WTC11 (cell line): ENCODE results near the gene GP9. TPM values are rescaled to one million over a fixed set of nuclear protein-coding genes. Genes with fewer than 3 reads are reported as not detected.

Experiments
- ATAC-seq: fragments of 200-7000 bp; cut with Tn5 transposase; 2 replicates; pipeline ENCODE4 v1.10.0; 2021; ENCODE audit warnings: mild to moderate bottlenecking, moderate library complexity
- CTCF ChIA-PET: fragments of 300-600 bp; sonication (Branson Sonifier 250); formaldehyde crosslinking; loops from one replicate; lab custom pipeline; 2021; ENCODE audit warnings: antibody characterized with exemption; lab: Charles Lee
- POLR2A ChIA-PET: fragments of 350-600 bp; sonication (Branson Sonifier 250); formaldehyde crosslinking; loops from one replicate; lab custom pipeline; 2021; ENCODE audit warnings: antibody characterized with exemption; lab: Charles Lee
- DNase-seq: peaks from one replicate; pipeline ENCODE4 v3.0.0; 2021; ENCODE audit warnings: low spot score
- H3K27ac Mint-ChIP-seq: 2 replicates; pipeline ENCODE4 v1.8.0; 2021; ENCODE audit warnings: mixed read lengths
- H3K27me3 Mint-ChIP-seq: 2 replicates; pipeline ENCODE4 v1.8.0; 2021; ENCODE audit warnings: low read depth, mild to moderate bottlenecking, moderate library complexity, mixed read lengths
- H3K36me3 Mint-ChIP-seq: 2 replicates; pipeline ENCODE4 v1.8.0; 2021; ENCODE audit warnings: mixed read lengths
- H3K4me1 Mint-ChIP-seq: 2 replicates; pipeline ENCODE4 v1.8.0; 2022; ENCODE audit warnings: mixed read lengths
- H3K4me3 Mint-ChIP-seq: 2 replicates; pipeline ENCODE4 v1.8.0; 2021; ENCODE audit warnings: mild to moderate bottlenecking, moderate library complexity, mixed read lengths
- H3K9me3 Mint-ChIP-seq: 2 replicates; pipeline ENCODE4 v1.8.0; 2021; ENCODE audit warnings: mixed read lengths
- AFF4 ChIP-seq: sonication (generic); formaldehyde crosslinking; IDR thresholded peaks from 2 replicates; pipeline ENCODE4 v1.8.1; 2023; ENCODE audit warnings: mild to moderate bottlenecking, missing genetic modification reagents, borderline replicate concordance
- CDX4 ChIP-seq: fragments of 250-450 bp; sonication (Bioruptor Pico); IDR thresholded peaks from 2 replicates; pipeline ENCODE4 v1.9.0; 2021; ENCODE audit warnings: moderate library complexity, mild to moderate bottlenecking, inconsistent platforms, borderline replicate concordance
- E2F1 ChIP-seq: sonication (generic); formaldehyde crosslinking; IDR thresholded peaks from 2 replicates; pipeline ENCODE4 v1.8.0; 2022; ENCODE audit warnings: mild to moderate bottlenecking, missing genetic modification reagents
- EMX1 ChIP-seq: fragments of 250-450 bp; sonication (Bioruptor Pico); IDR thresholded peaks from 2 replicates; pipeline ENCODE4 v1.8.0; 2021; ENCODE audit warnings: mild to moderate bottlenecking
- ETV6 ChIP-seq: sonication (generic); formaldehyde crosslinking; IDR thresholded peaks from 2 replicates; pipeline ENCODE4 v1.8.1; 2022; ENCODE audit warnings: mild to moderate bottlenecking, missing genetic modification reagents
- FOXP1 ChIP-seq: sonication (generic); formaldehyde crosslinking; IDR thresholded peaks from 2 replicates; pipeline ENCODE4 v1.8.0; 2022; ENCODE audit warnings: missing genetic modification reagents, mild to moderate bottlenecking, moderate library complexity, borderline replicate concordance
- JAZF1 ChIP-seq: fragments of 250-450 bp; sonication (Bioruptor Pico); IDR thresholded peaks from 2 replicates; pipeline ENCODE4 v1.9.0; 2021; ENCODE audit warnings: moderate library complexity, mild to moderate bottlenecking, inconsistent platforms
- MYBL2 ChIP-seq: sonication (generic); formaldehyde crosslinking; IDR thresholded peaks from 2 replicates; pipeline ENCODE4 v1.8.1; 2023; ENCODE audit warnings: mild to moderate bottlenecking, moderate library complexity, missing genetic modification reagents
- NFE2L1 ChIP-seq: sonication (generic); formaldehyde crosslinking; IDR thresholded peaks from 2 replicates; pipeline ENCODE4 v1.8.1; 2023; ENCODE audit warnings: missing genetic modification reagents
- PRRX2 ChIP-seq: fragments of 250-450 bp; sonication (Bioruptor Pico); IDR thresholded peaks from 2 replicates; pipeline ENCODE4 v1.8.0; 2021; ENCODE audit warnings: mild to moderate bottlenecking
- SMAD4 ChIP-seq: sonication (generic); formaldehyde crosslinking; IDR thresholded peaks from 2 replicates; pipeline ENCODE4 v1.8.0; 2022; ENCODE audit warnings: mild to moderate bottlenecking, missing genetic modification reagents
- SP1 ChIP-seq: sonication (generic); formaldehyde crosslinking; conservative IDR thresholded peaks from 2 replicates; pipeline ENCODE4 v1.8.1; 2022; ENCODE audit warnings: missing genetic modification reagents
- USF2 ChIP-seq: sonication (generic); formaldehyde crosslinking; IDR thresholded peaks from 2 replicates; pipeline ENCODE4 v1.8.1; 2023; ENCODE audit warnings: mild to moderate bottlenecking, missing genetic modification reagents, moderate library complexity
- ZNF138 ChIP-seq: sonication (generic); formaldehyde crosslinking; conservative IDR thresholded peaks from 2 replicates; pipeline ENCODE4 v1.8.1; 2022; ENCODE audit warnings: mild to moderate bottlenecking, moderate library complexity, missing genetic modification reagents
- ZNF232 ChIP-seq: sonication (generic); formaldehyde crosslinking; IDR thresholded peaks from 2 replicates; pipeline ENCODE4 v1.8.0; 2022; ENCODE audit warnings: mild to moderate bottlenecking, missing genetic modification reagents
- ZNF671 ChIP-seq: fragments of 250-450 bp; sonication (Bioruptor Pico); IDR thresholded peaks from 2 replicates; pipeline ENCODE4 v1.8.0; 2021; ENCODE audit warnings: mild to moderate bottlenecking
- total RNA-seq: library from RNA; stranded (reverse); gene quantifications from 3 replicates; pipeline ENCODE4 v1.2.3, GENCODE V29; 2021
- TF ChIP-seq, protein P1 (sequence below): fragments of 250-450 bp; sonication (Bioruptor Pico); conservative IDR thresholded peaks from 2 replicates; pipeline ENCODE4 v1.9.0; 2021; ENCODE audit warnings: mild to moderate bottlenecking
- TF ChIP-seq, protein P2 (sequence below): sonication (generic); formaldehyde crosslinking; IDR thresholded peaks from 2 replicates; pipeline ENCODE4 v1.8.0; 2023; ENCODE audit warnings: missing genetic modification reagents
- TF ChIP-seq, protein P3 (sequence below): sonication (generic); formaldehyde crosslinking; IDR thresholded peaks from 2 replicates; pipeline ENCODE4 v1.8.1; 2022; ENCODE audit warnings: mild to moderate bottlenecking, moderate library complexity, missing genetic modification reagents

GP9 gene
- total RNA-seq, 1 experiment from 2014 or later, result not detected

DNA sequence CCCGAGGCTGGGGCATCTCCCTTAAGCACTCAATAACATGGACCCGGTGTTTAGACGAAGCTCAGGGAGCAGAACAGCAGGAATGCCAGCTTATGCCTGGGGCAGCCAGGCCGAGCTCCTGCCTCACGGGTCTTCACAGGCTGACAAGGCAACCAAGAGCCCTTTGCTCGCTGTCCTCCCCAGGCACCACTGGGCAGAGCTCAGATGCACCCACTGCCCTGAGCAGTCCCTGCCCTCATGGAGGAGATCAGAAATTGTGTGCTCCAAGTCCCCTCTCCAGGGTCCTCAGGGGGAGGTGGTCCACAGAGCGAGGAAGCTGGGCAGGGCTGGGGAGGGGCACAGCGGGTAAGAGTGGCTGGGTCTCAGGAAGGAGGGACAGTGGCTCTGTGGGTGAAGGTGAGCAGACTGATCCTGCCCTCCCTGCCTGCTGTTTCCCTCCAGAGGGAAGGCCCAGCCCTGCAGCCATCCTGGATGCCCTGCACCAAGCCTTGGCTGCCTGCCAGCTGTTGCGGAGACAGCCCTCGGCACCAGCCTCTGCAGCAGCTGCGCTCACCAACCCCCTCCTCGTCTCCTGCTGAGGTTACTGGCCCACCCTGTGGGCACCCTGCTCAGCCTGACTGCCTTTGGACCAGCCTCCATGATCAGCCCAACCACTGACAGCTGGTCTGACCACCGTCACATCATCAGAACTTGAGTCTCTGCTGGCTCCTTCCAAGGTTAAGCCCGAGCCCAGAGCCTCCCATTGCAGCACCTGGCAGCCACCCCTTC is 21.1 kb upstream of the GP9 start:
- peaks cover 5% of the 10 kb centered on the region; the same call in 1 of the 2 replicates for H3K9me3 Mint-ChIP-seq

DNA sequence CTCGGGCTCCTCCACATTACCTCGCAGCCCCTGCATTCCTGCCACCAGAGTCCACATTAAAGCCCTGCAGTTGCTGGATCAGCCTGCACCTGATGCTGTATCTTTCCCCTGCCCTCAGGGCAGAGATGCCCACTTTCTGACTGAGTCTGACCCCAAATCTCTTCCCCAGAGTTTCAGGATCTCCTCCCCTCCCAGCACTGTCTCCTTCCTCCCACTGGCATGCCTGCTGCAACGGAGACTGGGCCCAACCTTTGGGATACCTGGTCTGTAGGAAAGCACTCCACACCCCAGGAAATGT is 20.6 kb upstream of the GP9 start:
- H3K9me3 Mint-ChIP-seq, result peaks cover 5% of the 10 kb centered on the region; the same call in 1 of the 2 replicates
- peaks cover 25% of the 10 kb centered on the region for H3K27me3 Mint-ChIP-seq
- no peak overlapping the region for H3K27ac Mint-ChIP-seq
- TF ChIP-seq CDX4 (CRISPR knock-in tag), result no peak
- no peak for TF ChIP-seq ETV6 (CRISPR knock-in tag)
- TF ChIP-seq NFE2L1 (CRISPR knock-in tag), result no peak
- no peak for TF ChIP-seq JAZF1 (CRISPR knock-in tag)
- no peak for TF ChIP-seq AFF4 (CRISPR knock-in tag)
- TF ChIP-seq, protein P1, sequence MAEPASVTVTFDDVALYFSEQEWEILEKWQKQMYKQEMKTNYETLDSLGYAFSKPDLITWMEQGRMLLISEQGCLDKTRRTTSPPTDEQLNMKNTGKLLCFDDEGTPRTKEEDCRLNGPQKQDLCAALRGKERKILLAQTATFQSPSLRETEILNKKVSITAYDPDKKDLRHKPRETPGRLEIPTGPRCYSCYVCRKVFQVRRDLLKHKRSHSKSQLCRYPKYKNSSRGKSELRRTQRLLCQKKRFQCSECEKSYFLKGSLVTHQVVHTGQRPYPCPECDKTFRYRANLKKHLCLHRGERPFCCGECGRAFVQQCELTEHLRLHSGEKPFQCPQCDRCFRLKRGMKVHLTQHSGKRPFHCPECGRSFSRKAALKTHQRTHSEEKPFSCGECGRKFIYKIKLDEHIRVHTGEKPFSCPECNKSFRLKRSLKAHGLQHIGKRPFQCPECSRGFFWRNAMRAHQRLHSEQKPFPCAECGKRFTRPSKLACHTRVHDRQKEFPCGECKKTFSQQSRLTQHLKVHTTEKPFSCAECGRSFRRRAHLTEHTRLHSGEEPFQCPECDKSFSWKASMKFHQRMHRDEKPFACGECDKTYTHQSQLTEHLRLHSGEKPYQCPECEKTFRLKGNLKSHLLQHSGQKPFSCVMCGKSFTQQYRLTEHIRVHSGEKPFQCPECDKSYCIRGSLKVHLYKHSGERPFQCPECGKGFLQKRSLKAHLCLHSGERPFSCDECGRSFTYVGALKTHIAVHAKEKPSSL (CRISPR knock-in tag), result no peak
- no peak for TF ChIP-seq E2F1
- TF ChIP-seq EMX1 (CRISPR knock-in tag), result no peak
- no peak for TF ChIP-seq USF2 (CRISPR knock-in tag)
- TF ChIP-seq, protein P2, sequence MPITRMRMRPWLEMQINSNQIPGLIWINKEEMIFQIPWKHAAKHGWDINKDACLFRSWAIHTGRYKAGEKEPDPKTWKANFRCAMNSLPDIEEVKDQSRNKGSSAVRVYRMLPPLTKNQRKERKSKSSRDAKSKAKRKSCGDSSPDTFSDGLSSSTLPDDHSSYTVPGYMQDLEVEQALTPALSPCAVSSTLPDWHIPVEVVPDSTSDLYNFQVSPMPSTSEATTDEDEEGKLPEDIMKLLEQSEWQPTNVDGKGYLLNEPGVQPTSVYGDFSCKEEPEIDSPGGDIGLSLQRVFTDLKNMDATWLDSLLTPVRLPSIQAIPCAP, result no peak
- TF ChIP-seq ZNF138 (CRISPR knock-in tag), result no peak
- no peak for TF ChIP-seq FOXP1
- no peak for TF ChIP-seq ZNF671
- TF ChIP-seq SMAD4, result no peak
- TF ChIP-seq ZNF232 (CRISPR knock-in tag), result no peak
- H3K36me3 Mint-ChIP-seq, result no peaks in the 10 kb centered on the region
- H3K4me1 Mint-ChIP-seq, result peaks cover 20% of the 10 kb centered on the region
- ChIA-PET CTCF (interaction anchor here (1.4 to 2.7 kb wide), 3 partner anchors 12 to 70 kb away, joined by 5 to 13 read pairs (median 5); no protein-coding TSS in a partner anchor), POLR2A (no interaction called here)
- ATAC-seq (no peak), DNase-seq (no peak)
- H3K4me3 Mint-ChIP-seq, result no peak overlapping the region

More for the DNA sequence above, 21.1 kb upstream of the GP9 start:
- Mint-ChIP-seq H3K4me3 (no peak overlapping the region), H3K27me3 (peaks cover 20% of the 10 kb centered on the region), H3K36me3 (no peaks in the 10 kb centered on the region), H3K4me1 (peaks cover 20% of the 10 kb centered on the region), H3K27ac (no peak overlapping the region)
- DNase-seq (no peak), ATAC-seq (no peak; the same call in 1 of the 2 replicates)
- TF ChIP-seq, protein P3, sequence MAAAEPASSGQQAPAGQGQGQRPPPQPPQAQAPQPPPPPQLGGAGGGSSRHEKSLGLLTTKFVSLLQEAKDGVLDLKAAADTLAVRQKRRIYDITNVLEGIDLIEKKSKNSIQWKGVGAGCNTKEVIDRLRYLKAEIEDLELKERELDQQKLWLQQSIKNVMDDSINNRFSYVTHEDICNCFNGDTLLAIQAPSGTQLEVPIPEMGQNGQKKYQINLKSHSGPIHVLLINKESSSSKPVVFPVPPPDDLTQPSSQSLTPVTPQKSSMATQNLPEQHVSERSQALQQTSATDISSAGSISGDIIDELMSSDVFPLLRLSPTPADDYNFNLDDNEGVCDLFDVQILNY (CRISPR knock-in tag), result no peak
- no peak for TF ChIP-seq SP1
- TF ChIP-seq PRRX2 (CRISPR knock-in tag), result no peak
- TF ChIP-seq MYBL2 (CRISPR knock-in tag), result no peak
- ChIA-PET POLR2A (no interaction called here), CTCF (interaction anchor here (0.7 to 2.7 kb wide), 6 partner anchors 13 to 194 kb away, joined by 3 to 13 read pairs (median 4); no protein-coding TSS in a partner anchor)
